NCI-H345 treated with DMSO at 0.1 percent for 48 hours (cell line): ENCODE results near the gene ARHGAP15.

Experiments used
- DNase-seq: peaks from one replicate; lab custom pipeline; 2025; ENCODE audit not compliant: unreplicated experiment; lab: John Stamatoyannopoulos, UW

ARHGAP15 gene

DNA sequence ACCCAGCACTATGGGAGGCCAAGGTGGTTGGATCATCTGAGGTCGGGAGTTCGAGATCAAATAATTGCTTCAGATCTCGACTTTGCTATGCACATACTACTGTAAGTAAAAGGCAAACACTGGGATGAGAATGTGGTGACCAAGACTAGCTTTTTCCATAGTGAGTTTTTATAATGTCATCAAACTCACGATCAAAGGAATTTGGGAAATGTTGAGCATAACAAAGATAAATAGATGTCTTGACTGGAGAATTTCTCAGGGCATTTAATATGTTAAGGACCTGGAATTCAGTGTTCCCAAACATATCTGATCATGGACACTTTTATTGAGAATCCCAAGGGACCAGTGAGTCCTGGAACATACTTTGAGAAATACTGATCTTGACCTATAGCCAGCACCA is 205.6 kb downstream of the ARHGAP15 start:
- no peak for DNase-seq

DNA sequence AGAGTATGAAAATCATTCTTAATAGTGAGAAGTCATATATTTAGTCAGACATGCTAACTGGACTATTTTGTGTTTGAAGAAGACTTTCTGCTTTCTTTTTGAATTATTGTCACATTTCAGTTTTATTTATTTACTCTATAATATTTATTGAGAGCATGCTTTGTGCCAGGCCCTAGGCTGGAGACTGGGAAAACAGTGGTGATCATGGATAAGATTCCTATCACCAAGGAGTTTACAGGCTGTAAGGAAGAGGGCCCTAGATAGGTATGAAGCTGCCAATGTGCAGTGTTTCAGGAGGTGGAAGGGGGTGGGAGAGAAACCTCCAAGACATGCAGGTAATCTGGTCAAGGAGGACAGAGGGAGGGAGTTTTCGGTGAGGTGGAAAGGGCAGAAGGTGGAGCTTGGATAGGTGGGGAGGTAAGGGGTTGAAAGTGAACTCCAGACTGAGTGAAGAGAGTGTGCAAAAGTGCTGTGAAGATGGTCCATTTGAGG is 207.5 kb downstream of the ARHGAP15 start:
- no peak for DNase-seq

DNA sequence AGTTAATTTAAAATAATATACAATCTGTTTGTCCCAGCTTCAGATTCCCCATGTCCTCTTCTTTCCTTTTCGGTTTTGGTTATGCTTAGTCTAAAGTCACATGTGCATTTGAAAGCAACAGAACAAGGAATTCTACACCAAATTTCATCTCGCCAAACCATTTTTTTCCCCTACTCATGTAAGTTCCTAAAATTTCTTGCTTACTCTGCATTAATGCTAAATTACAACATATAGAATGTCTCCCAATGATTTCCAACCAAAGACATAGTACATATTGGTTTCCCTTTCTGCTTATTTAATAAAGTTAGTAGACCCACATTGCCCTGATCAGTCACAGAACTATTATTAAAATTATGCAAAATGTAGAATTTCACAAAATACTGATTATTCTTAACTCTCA is 212.3 kb downstream of the ARHGAP15 start:
- no peak for DNase-seq

DNA sequence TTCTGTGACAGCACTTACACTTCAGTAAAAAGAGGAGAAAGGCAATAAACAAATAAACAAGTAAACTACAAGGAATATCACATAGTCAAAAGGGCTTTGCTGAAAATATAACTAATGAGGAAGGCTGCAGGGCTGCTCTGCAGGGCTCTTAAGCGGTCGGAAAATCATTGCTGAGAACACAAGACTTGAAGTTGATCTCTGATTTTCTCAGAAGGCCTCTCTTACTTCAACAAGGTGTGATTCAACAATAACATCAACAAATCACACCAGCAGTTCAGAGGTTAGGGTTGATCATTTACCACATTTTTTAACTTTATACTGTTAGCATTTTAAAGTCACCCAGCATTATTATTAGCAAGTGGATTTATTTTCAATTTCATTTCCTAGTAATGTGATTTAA is 215.6 kb downstream of the ARHGAP15 start:
- no peak for DNase-seq

DNA sequence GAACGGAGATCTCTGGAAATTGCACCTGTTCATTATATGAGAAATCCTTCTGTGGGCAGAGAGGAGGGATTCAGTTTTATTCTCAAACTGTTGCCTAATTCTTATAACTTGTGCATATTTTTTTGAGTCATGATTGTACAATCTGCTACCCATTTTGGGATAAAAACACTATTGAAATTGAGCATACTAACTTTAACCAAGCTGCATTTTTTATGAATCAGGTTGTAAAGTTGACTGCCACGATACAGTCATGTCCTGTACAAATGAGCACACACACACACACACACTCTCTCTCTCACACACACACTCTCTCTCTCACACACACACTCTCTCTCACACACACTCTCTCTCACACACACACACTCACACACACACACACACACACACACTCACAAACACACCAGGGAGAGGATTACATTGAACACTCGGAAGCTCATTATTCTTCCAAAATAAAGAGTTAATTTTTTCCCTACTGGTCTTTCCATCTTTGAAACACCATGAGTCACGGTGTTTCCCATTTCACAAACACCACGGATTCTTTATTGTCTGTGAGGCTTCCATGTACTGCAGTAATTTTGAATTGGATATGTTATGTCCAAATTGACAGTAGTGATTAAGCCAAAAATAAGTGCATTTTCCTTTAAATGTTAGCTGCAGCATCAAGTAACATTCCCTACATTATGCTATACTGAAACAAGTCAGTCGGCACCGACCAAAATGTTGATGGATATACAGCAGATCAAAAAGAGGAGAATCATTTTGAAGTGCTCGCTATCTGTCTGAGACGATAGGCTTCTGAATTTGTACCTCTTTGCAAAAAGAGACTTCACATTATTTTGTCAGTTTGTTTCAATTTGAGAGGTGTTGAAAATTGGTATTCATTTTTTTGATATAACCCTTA is 216.9 kb downstream of the ARHGAP15 start:
- no peak for DNase-seq

DNA sequence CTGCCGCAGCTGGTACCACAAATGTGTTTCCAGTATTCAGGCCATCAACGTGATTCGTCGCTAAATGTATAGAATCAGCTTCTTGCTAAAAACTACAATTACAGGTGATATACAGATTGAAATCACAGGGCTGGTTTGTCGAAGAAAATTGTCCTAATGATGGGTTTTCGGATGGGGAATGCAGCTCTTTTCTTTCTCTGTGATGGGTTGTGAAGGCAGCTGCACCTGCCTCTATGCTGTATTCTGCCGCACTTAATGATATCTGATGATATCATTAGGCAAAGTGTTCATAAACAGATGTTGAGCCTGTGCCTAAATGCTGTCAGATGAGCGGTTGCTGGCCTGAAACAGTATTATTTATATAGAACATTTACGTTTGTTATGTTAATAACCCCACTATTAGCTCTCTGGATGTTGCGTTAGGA is 218.1 kb downstream of the ARHGAP15 start:
- no peak for DNase-seq

DNA sequence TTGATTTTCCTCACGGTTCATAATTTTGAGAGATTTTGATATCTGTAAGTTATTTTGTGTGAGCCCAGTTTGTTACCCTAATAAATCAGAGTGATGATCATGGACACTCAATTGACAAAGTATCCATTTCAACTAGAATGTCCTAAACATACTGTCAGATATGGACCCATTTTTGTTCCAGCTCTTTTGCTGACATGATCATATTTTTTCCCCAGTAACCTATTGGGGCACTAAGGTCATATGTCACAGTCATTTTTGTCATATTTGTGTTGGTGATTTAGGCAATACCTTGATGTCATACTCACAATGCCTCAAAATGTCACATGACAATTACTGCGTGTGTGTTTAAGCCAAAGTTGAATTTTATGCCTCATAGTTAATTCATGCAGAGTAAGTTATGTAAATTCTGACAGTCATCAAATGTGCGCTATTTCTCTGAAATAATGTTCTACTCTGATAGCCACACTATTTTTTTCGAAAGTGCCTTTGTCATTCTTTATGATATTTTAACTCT is 218.7 kb downstream of the ARHGAP15 start:
- DNase-seq: no peak

DNA sequence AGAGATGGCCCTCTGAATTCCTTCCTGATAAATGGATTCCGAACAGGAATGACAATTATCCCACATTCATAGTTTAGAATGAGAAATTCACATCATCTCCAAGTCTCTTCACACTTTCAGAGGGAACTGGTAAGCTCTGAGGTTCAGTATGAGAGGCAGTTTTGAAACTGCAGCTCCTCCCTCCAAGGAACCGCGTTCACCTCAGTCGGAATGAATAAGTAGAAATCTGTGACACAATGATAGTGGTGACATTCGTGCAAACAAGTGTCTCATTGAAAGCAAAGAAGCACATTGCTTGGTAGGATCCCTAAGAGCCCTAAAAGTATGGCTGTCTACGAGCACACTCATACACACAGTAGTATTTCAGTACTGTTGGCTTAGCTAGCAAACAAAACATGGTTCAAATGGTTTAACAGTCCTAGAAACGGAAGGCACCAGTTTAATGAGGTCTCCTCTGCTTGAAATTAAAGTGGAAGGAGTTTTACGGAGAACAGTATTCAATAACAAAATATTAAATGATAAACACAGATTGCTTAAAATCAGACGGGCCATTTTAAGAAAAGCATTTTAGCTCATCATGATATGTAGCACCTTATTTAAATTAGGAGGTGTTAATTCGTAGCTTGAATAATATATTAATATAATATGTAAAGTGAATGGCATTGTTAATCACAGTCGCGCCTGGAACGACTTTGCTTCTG is 225.0 kb downstream of the ARHGAP15 start:
- DNase-seq: no peak

DNA sequence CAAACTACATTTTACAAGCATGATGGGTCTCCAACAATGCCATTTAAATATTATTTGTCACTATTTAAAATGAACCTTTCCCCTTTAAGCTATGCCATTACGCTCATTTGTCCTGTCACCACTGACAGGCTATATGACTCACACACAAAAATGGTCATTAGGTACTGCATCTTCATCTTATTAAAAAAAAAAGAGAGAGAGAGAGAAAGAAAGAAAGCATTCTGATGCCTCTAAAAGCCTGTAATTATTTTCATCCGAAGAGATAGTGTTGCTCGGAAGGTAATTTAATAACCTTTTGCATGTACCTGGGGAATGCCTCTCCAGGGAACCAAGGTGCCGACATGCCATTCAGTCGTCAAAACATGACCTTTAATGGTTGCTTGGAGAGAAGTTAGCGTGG is 226.7 kb downstream of the ARHGAP15 start:
- no peak for DNase-seq

DNA sequence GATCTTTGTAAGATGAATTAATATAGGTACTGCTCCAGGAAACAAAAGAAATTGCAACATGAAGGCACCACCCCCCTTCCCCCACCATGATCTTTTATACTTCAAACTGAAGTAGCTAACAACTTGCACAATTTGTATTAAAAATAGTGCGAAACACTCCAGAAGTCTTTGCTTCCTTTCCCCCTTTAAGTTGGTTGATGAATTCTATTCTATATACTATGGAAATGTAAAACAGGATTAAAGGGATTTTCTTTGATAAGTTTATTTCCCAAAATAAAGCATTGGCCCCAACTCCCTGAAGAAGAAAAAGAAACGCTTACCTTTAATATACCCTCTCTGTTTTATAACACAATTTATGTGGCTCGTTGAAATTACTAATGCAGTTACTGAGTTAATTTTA is 227.1 kb downstream of the ARHGAP15 start:
- no peak for DNase-seq

DNA sequence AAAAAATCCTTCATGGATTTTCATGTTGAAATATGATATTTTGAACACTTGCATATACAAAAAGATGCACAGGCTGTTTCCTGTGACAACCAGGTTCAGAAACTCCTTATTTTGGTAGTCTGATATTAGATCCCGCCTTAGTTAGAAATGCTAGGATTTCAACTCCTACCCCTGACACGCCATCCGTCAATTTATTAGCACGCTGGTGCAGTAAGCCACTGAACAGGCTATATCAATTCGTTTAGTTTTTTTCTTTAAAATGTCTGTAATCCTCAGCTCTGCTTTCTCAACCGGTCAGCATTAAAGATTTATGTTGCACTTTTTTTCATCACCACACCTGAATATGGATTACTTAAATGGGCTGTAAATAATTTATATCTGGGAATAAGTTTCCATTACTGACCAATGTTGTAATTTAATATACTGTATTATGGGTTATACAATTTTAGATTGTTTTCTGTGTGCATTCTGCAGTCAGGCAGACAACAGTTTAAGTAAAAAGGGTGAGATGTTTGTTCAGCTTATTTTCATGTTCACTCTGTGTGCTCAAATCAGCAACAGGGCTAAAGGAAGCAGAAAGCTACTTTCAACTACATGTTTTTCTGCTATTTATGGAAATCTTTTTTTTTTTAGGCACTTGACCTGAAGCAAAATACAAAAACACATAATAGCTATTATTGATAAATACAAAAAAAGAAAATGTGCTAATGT is 227.7 kb downstream of the ARHGAP15 start:
- DNase-seq: no peak

DNA sequence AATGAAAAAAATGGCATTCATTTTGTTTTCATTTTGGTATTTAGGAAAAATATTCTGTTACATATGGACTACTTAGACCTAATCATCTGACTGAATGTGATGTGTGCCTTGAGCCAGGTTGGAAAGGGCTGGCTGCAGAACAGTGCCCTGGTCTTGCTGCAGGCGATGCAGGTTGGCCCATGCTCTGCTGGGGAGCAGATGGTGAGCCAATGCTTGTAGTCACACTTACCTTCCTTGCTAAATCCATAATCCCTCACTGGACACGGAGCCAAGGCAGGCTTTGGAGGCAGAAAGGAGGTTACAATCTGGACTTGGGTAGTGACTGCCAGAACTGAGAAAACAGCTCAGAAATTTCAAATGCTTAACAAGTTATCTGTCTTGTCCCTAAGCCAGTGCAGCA is 228.7 kb downstream of the ARHGAP15 start:
- DNase-seq: no peak

DNA sequence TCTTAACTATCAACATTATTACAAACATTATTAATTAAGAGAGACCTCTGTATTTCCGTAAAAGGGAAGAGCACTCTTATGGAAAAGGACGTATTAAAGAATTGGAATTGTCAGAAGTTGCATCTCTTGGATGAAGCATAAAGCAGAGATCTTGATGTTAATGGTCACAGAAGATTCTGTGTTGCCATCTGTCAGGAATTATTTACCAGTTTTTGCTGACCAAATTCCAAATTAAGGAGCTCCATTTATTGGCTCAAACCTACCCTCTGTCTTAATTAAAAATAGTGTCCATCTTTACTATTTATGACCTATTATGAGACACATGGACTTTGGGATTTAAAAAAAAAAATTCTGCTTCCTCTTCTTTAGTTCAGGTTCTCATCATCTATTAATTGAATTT is 232.1 kb downstream of the ARHGAP15 start:
- DNase-seq: no peak

DNA sequence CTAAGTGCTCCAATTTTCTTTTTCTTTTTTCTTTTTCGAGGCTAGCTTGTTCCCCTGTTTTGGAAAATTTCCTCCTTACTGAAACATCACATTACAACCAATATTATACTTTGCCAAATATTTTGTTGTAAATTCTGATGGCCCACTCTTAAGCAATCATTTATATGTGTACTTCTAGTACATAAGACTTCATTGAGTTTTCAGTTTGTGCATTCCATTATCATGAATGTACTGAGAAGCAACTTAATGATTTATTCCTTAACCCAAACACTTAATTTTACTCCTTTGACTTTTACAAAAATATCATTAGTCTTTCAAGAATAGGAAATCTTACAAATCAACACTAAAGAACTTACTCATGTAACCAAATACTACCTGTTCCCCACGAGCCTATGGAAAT is 242.4 kb downstream of the ARHGAP15 start:
- no peak for DNase-seq

DNA sequence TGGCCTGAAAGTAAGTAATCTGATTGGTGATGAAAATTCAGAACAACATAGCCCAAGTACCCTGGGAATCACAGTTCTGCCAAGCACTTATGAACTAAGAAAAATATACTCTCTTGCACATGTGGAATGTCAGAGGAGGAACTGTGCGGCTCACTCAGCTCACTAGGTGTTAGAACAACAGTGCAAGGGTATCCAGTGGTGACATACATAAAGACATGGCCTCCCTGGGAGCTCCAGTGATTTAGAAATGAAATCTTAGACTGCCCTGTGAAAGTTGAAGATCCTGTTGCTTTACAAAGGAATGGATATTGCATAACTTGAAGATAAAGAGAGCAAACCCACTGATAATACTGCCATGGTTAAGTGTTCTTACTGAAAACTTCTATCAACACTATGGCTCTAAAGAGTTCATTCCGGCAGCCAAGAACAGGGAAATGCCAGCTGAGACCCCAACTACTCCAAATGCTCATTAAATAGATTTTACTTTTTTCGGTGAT is 246.2 kb downstream of the ARHGAP15 start:
- no peak for DNase-seq

DNA sequence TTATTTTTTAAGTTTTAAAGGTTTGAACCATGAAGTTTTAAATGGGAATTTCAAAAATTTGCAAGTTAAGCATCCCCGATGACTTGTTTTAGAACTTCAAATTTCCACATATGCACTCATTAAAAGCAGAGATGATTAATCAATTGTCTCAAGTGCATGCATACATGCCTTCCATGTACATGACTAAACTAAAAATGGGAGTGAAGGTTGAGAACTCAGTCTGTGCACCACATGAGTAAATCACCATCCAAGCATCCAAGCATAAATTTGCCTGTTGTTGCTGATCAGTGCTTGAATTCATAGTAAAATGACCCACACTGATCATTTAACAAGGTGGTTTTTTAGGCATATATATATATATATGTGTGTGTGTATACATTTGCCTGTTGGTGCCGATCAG is 249.8 kb downstream of the ARHGAP15 start:
- DNase-seq: no peak

DNA sequence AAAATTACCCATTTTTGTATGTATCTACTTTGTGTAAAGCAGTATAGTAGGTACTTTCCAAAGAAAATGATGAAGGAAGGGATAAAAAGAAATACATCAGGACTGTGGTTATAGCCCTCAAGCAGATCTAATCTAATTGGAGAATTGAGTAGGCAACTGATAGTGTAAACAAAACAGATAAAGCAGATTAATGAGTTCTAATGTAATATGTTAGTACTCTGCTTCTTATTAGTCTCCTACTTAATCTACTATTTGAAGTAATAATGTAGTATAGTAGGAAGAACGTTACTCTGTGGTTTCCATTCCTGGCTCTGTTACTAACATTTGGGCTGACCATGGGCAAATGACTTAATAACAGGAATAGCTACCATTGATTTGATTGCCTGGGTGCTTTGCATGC is 250.7 kb downstream of the ARHGAP15 start:
- DNase-seq: no peak

DNA sequence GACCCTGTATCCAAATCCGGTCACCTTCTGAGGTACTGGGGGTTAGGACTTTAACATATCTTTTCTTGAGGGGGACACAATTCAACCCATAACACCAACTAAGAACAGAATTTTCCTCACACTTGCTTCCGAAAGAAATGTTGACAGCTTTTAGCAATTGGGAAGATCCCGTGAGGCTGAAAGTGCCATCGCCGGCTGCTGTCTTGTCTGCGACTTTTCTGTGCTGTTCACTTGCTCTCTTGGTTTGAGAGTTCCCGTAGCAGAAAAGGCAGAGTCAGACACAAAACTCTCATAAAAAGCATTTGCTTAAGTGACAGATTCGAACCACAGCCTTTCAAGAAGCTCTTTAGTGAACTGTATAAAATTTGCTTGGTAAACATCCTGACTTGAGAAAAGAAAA is 253.4 kb downstream of the ARHGAP15 start:
- DNase-seq: no peak

DNA sequence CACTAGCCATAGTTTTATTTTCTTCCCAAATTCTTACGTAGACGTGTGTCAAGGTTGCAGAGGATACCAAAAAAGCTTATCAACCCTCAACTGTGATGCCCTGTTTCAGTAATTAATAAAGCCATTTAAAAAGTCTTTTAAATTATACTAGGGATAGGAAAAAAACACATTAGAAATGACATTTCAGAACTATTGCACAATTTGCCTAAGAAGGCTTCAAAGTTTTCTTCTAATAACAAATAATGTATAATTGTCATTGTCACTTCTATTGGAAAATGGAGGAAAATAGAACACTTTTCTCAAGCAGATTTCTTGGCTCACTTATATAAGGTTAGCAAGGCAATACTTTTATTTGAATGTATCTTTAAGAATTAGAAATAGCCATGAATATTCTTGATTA is 253.8 kb downstream of the ARHGAP15 start:
- DNase-seq: no peak

DNA sequence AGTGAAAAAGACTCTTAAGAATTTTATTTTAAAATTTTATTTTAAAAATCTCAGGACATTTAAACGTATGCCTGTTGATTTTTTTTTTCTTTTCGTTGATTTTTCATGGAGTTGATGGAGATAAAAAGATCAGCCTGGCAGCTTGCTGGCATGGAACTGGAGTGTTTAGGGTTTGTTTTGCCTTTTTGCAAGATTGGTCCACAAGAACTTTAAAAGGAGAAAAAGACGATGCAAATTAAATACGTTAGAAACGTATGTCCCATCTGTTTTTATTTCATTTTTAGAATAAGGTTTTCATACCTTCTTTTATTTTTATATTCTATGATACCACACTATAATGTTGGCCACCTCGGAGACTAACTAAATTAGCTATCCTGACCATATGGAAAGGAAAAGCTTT is 254.9 kb downstream of the ARHGAP15 start:
- no peak for DNase-seq

DNA sequence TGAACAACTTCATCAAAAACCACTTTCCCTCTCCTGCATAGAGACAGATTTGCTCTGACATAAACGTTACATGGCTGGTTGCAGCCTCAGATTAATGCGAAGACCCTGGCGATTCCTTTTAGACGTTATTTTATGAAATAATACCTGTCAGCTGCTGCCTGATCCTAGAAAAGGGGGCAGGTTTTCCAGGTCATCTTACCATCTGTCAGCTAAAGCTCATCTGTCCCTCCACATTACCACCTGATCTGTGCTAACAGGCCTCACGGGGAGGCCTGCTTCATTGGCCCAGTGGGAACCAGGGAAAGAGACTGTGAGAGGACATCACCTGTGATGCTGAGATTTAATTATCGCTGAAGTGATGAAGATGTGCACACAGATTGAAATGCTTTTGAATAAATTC is 261.0 kb downstream of the ARHGAP15 start:
- no peak for DNase-seq
